HG03460 (cell line): ENCODE measurements around the gene AHNAK2.

Experiments
- ATAC-seq: cut with Tn5 transposase; IDR thresholded peaks from one replicate; pipeline ENCODE4 v1.9.1; 2021; ENCODE audit not compliant: unreplicated experiment

The AHNAK2 gene

DNA sequence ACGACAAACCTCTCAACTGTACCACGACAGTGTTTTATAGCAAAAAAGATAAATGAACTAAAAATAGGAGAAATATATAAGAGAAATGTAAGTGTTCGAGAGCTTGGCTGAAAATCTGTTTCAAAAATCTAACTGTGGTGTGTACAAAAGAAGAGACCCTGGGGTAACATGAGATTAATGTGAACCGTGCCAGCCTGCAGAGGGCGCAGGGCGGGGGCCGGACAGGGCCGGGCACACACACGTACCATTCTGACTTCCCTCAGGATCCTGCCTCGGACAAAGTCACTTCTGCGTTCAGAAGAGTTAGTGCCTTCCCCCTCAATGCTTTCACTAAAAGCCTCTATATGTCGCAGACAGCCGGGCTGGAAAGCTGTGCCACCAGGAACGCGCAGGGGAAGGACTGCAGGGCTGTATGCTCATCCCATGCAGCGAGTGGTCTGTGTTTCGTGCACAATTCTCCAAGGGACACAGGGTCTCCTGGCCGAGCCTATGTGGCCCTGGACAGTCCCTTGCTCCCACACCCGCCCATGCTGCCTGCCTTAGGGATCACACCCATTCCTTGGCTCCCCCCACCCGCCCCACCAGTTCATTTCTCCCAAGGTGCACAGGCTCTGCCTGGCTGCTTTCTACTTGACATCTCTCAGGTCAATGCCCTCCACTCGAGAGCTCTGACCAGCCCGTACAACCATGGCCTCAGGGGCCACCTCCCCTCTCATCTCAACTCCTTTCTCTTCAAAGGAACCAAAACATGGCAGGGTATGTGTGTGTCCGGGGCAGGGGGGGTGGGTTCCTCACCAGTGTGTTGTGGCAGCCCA lies 34.2 kb upstream of the AHNAK2 start:
- no peak for ATAC-seq

DNA sequence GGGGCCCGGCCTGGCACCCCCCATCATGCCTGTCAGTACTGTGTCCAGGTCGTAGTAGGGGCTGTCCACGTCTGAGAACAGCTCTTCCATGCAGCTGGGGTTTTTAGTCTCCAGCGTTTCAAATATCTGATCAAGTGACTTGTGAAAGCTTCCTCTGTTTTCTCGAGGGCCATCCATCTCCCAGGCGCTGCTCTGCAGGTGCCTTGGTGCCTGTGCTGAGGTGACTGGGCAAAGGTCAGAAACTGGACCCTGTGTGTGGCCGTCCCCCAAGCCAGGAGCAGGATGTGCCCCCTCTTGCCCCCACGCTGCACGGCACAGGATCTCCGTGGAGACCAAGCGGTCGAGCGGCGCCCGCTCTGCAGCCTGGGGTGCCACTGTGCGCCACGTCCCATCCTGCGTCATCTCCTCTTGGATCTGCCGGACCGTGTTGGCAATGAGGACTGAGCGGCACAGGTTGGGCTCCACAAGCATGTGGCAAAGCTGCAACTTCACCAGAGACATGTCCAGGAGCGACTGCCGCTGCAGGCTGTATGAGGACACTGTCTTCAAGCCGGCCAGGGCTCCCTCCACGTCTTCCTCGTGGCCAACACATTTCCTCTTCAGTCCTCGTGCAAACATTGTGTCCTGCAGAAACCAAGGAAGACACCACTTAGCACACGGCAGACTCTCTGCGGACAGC lies 33.3 kb upstream of the AHNAK2 start:
- ATAC-seq: no peak

DNA sequence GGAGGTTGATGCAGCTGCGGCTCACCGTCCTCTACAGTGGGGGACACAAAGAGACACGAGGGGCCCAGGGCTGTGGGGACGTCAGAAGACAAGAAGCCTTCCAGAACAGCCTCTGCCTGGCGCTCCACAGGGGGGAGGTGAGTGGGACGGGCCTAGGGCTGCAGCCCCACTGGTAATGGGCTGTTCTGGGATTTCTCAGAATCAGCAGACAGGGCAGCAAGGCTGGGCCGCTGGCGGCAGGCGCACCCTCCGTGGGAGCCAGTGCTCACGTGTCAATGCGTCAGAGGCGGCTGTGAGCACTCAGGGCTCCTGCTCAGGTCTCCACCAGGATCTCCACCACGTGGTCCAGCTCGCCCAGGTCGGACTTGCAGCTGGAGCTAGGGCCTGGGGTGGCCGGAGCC lies 32.7 kb upstream of the AHNAK2 start:
- ATAC-seq: no peak

DNA sequence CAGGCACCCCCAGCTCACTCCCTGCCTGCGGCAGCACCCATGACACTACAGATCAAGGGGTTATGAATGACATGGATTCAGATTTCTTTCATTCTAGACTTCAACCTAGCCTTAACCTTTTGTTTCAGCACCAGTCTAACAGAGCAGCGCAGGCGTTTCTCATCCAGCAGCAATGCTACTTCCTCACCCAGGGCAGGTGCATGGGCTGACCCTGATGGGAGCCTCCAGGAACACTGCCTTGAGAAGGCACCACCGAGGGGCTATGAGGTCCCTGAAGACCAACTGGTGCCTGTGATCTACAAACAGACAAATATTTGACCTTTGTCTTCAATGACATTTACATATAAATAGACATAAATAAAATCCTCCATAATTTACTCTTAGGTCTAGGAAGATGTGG lies 31.9 kb upstream of the AHNAK2 start:
- no peak for ATAC-seq

DNA sequence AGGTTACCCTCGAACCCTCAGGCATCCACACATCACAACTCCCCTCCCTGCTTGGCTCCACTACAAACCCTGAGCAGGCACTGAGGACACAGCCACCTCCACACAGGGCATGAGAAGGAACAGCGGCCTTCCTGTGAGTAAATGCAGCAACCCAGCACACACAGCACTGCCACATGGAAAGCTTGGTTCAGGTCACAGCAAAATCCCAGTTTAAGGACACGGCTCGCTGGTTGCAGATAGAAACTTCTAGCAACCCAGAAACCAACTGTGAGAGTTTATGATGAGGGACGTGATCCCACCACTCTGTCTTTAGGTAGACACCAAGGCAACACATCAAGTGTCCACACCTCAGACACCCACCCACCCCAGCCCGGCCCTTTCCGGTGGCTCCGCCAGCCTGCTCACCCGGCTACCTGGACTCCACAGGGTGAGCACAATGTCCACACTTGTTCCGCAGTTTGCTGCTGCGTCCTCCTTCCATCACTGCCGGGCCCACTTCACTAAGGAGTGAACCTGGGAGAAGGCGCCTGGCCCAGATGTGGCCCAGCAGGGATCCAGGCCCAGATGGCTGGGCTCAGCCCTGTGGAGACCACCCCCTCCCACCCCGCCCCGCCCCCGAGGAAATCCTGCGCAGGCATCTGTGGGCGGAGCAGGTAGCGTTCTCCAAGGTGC lies 29.6 kb upstream of the AHNAK2 start:
- no peak for ATAC-seq

DNA sequence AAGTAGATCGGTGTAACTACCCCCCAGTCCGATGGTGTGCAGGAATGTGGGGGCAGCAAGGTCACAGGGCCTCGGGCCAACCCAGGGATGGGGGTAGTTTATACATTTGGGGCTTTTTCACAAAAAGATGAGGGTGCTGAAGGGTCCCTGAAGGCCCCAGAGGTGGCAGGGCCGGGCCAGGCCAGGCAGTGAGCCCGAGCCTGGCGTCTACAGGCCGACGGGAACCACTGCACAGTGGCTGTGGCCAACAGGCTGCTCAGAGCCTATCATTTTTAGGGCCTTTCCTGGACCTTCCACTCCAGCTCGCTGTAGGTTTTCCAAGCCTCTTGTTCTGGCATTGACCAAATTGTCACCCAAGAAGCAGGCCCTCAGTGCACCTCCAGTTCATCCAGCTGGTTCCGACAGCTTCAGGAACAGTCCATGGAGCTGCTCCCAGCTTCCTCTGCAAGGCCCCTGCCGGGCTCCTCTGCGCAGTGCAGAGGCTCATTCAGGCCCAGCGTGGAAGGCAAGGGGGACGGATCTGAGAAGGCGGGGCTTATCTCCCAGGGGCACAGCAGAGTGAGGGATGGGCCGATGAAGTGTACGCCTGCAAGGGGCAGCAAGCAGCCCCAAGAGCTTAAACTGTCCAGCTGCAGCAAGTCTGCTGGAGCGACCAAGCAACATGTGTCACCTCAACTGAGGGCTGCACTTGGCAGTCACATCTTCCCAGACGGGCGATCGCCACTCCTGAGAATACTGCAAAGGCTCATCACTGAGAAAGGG lies 28.8 kb upstream of the AHNAK2 start:
- no peak for ATAC-seq

DNA sequence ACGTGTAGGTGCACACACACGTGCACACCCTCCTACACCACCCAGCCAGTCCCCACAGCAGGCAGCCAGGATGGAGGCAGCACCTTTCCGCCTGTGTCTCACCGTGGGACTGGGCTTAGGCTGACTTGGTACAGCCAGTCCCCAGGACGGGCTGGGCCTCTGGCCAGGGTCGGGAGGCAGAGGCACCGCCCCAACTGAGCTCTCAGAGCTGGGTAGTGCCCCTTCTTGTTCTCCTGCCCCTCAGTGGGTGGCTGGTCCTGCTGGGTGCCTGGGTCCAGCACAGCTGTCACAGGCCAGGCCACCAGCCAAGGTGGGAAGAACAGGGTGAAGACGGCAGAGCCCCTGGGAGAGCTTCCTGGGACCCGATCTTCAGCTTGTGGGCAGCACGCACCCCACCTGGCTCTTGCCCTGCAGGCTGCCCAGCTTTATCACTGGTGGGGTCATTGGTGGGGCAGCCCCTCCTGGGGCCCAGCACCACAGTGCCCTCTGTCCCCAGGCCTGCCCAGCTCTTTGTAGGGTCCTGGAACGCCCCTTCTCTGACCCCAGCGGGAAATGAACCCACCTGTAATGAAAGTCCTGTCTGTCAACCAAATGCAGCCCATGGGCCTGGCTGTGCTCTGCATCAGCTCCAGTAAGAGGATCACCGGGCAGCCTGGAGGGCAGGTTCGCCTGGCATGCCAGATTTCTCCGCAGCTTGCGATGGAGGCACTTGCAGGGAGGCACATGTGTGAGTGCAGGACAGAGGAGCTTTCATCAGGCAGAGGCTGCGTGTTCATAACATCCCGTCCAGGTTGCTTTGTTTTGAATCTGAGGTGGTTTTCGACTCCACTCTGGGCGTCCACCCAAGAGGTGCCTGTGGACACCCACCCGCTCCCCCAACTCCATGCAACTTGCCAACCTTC lies 28.0 kb upstream of the AHNAK2 start:
- no peak for ATAC-seq

DNA sequence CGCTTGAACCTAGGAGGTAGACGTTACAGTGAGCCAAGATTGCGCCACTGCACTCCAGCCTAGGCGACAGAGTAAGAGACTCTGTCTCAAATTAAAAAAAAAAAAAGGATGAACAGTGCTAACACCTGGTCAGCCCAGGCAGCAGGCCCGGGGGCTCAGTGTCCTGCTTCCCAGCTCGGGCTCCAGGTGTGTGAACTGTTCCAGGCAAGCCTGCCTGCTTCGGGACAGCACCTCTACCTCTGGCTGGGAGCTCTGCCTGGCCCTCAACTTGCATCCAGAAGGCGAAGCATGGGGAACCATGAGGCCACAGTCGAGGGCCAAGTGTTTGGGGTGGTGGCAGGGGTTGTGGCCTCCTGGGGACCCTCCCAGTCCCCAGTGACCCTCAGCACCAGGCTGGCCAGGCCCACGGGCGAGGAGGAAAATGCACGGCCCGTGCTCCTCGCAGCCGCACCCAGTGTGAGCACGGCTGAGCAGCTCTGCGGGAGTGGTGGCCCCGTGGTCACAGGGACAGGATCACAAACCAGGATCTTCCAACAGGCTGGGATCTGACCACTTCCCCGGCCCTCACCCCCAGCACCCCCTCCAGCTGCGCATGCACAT lies 27.3 kb upstream of the AHNAK2 start:
- ATAC-seq: no peak

DNA sequence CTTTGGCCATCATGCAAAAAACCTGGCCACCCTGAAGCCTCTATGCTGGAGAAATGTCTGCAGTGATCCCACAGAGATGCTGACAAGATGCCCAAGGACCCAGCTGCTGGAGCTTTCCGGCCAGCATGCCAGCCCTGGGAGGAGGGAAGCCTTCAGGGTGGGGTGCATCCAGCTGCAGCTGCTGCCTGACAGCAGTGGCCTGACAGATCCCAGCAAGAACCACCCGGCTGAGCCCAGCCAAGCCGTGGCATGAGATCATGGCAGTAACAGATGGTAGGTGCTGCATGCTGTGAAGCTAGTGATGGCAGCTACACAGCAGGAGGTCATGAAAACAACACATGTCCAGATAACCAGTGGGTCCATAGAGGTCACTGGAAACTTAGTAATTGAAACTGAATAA lies 21.2 kb upstream of the AHNAK2 start:
- ATAC-seq: no peak

DNA sequence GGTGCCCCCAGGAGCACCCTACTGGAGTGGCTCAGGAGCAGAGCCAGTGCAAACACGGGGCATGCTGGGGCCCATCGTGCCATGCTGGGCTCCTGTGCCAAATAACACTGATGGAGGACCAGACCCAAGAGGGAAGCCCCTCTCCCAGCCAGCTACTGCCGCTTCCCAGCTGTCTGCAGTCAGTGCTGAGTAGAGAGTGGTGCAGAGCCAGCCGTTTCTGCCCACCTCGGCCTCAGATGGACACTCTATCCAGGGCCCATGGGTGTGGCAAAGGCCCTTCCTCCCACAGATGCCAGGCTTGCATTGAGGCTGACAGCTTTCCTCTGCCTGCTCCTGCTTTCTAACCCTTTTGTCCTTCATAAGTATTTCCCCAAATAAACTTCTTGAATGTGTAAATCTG lies 20.6 kb upstream of the AHNAK2 start:
- ATAC-seq: no peak

DNA sequence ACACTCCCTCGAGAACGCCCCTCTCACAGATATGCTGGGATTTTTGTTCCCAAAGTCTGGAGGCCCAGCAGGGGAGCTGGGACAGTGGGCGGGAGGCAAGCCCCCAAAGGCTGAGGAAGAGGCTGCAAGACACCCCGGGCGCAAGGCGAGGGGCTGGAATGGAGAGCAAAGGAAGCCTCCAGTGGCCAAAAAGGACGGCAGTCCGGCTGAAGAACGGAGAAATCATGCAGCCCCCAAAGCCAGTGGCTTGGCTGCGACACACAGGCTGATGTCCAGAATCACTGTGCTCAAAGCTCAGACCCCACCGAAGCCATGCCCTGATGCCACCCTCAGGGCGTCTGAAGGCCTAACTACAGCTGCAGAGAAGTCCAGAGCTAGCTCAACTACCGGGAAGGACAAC lies 18.3 kb upstream of the AHNAK2 start:
- no peak for ATAC-seq

DNA sequence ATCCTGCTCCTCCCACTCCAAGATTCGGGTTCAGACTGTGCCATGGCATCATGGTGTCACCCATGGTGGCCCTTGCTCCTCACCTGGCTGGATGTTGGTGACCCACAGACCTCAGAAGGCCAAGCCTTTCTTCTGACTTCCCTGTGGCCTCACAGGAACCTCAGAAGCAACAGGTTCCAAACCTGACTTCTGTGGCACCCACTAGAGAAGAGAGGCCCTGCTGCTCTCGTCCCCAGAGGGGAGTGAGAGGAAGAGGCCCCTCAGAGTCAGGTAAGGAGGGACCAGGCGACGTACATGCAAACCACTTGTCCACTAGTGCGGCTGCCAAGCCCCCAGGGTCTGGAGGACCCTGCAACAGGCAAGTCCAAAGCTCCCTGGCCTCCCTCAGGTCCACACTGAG lies 17.9 kb upstream of the AHNAK2 start:
- no peak for ATAC-seq

DNA sequence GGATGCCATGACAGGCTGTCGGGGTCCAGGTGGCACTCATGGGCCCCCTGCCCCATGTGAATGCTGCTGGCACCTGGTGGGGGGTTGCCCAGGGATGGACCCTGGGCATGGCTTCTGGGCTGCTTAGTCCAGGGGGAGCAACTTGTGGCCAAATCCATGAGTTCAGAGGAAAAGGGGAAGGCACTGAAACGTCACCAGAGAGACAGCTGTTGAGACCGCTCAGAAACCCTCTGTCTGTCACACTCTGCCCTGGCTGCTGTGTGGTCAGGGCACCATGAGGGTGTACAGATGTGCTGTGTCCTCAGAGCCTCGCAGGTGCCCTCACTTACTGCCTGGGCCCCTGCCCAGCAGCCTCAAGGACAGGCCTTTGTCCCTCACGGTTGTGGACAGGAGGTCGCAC lies 16.8 kb upstream of the AHNAK2 start:
- no peak for ATAC-seq

DNA sequence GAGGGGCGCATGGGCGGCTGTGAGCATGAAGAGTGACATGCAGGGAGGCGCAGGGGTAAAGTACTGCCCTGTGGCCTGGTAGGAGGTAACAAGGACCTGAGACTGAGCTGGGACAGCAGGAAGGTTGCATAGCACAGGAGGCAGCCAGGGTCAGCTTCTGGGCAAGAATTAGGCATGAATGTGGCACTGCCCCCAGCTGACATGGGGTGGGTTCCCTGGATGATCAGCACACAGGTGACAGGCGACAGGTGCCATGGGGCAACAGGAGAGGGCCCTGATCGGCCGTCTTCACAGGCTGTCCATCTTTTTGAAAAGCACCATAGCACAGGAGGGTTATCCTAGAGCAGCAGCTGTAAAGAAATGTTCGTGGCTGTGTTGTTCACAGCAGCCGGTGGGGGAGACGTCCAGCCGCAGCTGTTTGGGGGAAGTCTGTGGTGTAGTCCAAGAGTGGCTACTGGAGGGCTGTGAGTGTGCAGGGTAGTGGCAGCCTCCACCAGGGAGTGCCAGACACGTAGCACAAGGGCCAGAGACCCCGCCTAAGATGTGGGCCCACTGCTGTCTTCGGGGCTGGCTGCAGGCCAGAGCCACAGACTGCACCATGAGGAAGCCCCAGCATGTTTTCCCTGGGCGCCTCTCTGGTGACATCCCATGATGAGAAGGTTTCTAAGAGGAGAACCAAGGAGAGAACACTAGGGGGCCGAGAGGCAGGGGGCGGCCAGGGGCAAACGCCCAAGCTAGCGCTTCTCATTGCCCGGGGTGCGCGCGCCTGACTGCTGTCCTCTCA lies 15.8 kb upstream of the AHNAK2 start:
- no peak for ATAC-seq

- ATAC-seq: no peak
These were observed 15.1 kb upstream of the AHNAK2 start for GRCh38 chr14:104993306-104993705.

DNA sequence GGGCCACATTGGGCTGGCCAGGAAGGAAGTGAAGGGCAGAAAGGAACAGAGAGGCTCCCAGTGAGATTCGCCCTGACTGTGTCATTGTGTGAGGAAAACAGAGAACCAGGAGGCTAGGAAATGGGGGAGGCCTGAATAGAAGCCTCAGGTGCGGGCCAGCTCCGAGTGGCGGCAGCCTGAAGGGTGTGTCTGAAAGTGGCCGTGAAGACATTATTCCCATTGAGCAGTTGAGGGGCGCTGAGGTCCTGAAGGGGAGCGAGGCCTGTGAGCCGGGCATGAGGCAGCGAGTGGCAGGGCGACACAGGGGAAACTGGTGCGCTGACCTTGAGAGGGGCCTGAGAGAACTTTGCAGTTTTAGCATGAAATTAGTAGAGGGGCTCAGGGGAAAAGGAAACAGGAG lies 14.3 kb upstream of the AHNAK2 start:
- no peak for ATAC-seq

DNA sequence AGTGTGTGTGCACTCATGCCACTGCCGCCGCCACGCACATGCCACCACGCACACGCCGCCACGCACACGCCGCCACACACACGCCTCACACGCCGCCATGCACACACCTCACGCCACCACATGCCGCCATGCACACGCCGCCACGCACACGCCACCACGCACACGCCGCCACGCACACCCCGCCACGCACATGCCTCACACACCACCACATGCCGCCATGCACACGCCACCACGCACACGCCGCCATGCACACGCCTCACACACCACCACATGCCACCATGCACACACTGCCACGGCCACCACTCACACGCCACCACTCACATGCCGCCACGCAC lies 13.7 kb upstream of the AHNAK2 start:
- ATAC-seq: no peak

- no peak for ATAC-seq
These were observed 11.8 kb upstream of the AHNAK2 start for GRCh38 chr14:104989951-104990303.

DNA sequence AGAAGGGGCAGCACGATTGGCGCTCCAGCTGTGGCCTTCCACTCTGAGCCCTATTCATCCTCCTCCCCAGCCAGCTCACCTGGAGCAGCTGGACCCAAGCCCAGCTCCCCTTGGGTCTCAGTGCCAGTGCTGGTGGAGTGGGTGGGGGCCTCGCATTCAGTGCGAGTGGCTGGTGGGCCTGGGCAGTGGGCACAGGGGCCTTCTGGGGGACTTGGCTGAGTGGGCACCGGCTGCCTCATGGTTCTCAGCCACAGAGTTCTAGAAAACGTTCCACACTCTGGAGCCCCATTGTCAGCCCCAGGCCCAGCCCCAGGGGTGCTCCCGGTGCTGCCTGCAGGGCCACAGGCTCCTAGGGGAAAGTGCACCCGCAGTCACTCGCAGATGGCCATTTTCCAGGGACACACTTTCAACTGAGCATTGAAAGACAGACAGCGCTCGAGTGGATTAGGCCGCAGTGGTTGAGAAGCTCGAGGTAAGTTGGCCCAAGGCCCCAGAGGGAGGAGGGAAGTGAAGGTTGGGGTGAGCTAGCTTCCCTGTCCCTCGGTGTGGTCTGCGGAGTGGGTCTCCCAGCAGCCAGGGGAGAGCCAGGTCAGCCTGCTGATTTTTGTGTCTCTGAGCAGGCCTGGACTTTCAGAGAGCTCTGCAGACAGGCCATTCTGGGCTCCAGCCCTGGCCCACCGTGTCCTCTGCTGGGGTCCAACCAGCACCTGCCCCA lies 11.2 kb upstream of the AHNAK2 start:
- no peak for ATAC-seq
